Astrocyte of the cerebellum (primary cell): Measurements from ENCODE around the gene USP33.

Experiments
- DNase-seq: peaks from one replicate; pipeline ENCODE4 v3.0.0-alpha.2; 2011; ENCODE audit warnings: low read depth
- H3K4me3 ChIP-seq: 2 replicates; pipeline ENCODE4 v1.5.1; 2011; ENCODE audit warnings: mild to moderate bottlenecking, low read depth, low read length, moderate library complexity
- CTCF ChIP-seq: IDR thresholded peaks from 2 replicates; pipeline ENCODE4 v1.5.1; 2012; ENCODE audit warnings: low read length, low read depth, moderate library complexity, mild to moderate bottlenecking; ENCODE audit errors: missing control alignments
- in situ Hi-C: cut with HindIII; loops from 2 replicates; pipeline ENCODE4 v1.10.0; 2017; ENCODE audit warnings: low sequenced_read_pairs

Gene USP33

GRCh38 chr1:77739235-77739634, 20.4 kb downstream of the USP33 start:
- H3K4me3 ChIP-seq: no peak overlapping the region
- no peak for DNase-seq
- TF ChIP-seq CTCF: no peak
- in situ Hi-C loops: no loop called here

- no peak for DNase-seq
- in situ Hi-C loops: no loop called here
- TF ChIP-seq CTCF: no peak
- no peak overlapping the region for H3K4me3 ChIP-seq
These were observed 27.6 kb downstream of the USP33 start for GRCh38 chr1:77732090-77732489.

- no peak for DNase-seq
- no peak for TF ChIP-seq CTCF
- no peak overlapping the region for H3K4me3 ChIP-seq
- in situ Hi-C loops: no loop called here
These were observed 33.9 kb downstream of the USP33 start for GRCh38 chr1:77725706-77726105.

- in situ Hi-C loops: no loop called here
- TF ChIP-seq CTCF: no peak
- no peak overlapping the region for H3K4me3 ChIP-seq
- DNase-seq: no peak
These were observed 41.5 kb downstream of the USP33 start for GRCh38 chr1:77718181-77718580.

- no peak overlapping the region for H3K4me3 ChIP-seq
- no peak for DNase-seq
- in situ Hi-C loops: no loop called here
- no peak for TF ChIP-seq CTCF
These were observed 43.6 kb downstream of the USP33 start for GRCh38 chr1:77716065-77716464.

GRCh38 chr1:77709727-77710126, 49.9 kb downstream of the USP33 start:
- DNase-seq: no peak
- in situ Hi-C loops: no loop called here
- no peak overlapping the region for H3K4me3 ChIP-seq
- no peak for TF ChIP-seq CTCF

GRCh38 chr1:77706321-77706720, 53.3 kb downstream of the USP33 start:
- H3K4me3 ChIP-seq: no peak overlapping the region
- no peak for TF ChIP-seq CTCF
- DNase-seq: no peak
- in situ Hi-C loops: no loop called here
